Ovary (tissue), 3 donors: ENCODE results near the gene LGR5.

Experiments
- CTCF ChIP-seq, 3 donors: fragments of 450-650 bp in 2 of 3; fragments of 200-600 bp in 1 of 3; IDR thresholded peaks; one replicate each; pipeline versions ENCODE4 v1.5.1 to v1.8.0; 2016 to 2022; ENCODE audit warnings: antibody characterized with exemption in 3 of 3, mild to moderate bottlenecking in 1 of 3
- EP300 ChIP-seq: sonication (generic); formaldehyde crosslinking; IDR thresholded peaks from one replicate; pipeline ENCODE4 v1.6.1; 2017; ENCODE audit warnings: antibody characterized with exemption
- POLR2A ChIP-seq: fragments of 450-650 bp; IDR thresholded peaks from one replicate; pipeline ENCODE4 v1.6.1; 2017; ENCODE audit warnings: antibody characterized with exemption, mild to moderate bottlenecking, moderate library complexity
- donor health status: DM: no; HTN: no; CAD: no.

GRCh38 chr12:71576496-71576895 is 136.9 kb downstream of the LGR5 start:
- TF ChIP-seq POLR2A: no peak
- TF ChIP-seq CTCF (IDR thresholded peaks at IDR 0.05): no peak
- no peak for TF ChIP-seq EP300
